SK-N-SH treated with all-trans-retinoic acid at 6 μM for 48 hours (cell line): ENCODE data around the gene TMEM203.
A peak's percentile ranks its signal among the peaks of the same experiment; 100 is the strongest.
"Not testable (repeated sequence)": the region's sequence is repeated elsewhere in the genome, so short reads cannot be mapped to it uniquely, and the experiment has no call there.

Source experiments
- ATAC-seq: fragments of 200-7000 bp; cut with Tn5 transposase; 3 replicates; pipeline ENCODE4 v1.9.1; 2020; ENCODE audit warnings: mild to moderate bottlenecking, moderate library complexity
- ARNTL ChIP-seq: fragments of 450-650 bp; formaldehyde crosslinking; IDR thresholded peaks from 2 replicates; pipeline ENCODE4 v1.5.0; 2020; ENCODE audit warnings: low read depth, mild to moderate bottlenecking, moderate library complexity, borderline replicate concordance
- BACH2 ChIP-seq: fragments of 250-450 bp; sonication (Bioruptor Pico); IDR thresholded peaks from 2 replicates; pipeline ENCODE4 v1.9.0; 2021; ENCODE audit warnings: mild to moderate bottlenecking, borderline replicate concordance
- CSDC2 ChIP-seq: fragments of 250-450 bp; sonication (Bioruptor Pico); IDR thresholded peaks from 2 replicates; pipeline ENCODE4 v1.5.0; 2020; ENCODE audit warnings: mild to moderate bottlenecking, moderate library complexity
- GLIS3 ChIP-seq: fragments of 250-450 bp; sonication (Bioruptor Pico); IDR thresholded peaks from 2 replicates; pipeline ENCODE4 v1.5.0; 2020; ENCODE audit warnings: mild to moderate bottlenecking, moderate library complexity
- OSR1 ChIP-seq: fragments of 250-450 bp; sonication (Bioruptor Pico); IDR thresholded peaks from 2 replicates; pipeline ENCODE4 v1.8.0; 2022; ENCODE audit warnings: moderate library complexity, mild to moderate bottlenecking, inconsistent platforms
- PPARA ChIP-seq: fragments of 250-450 bp; sonication (Bioruptor Pico); IDR thresholded peaks from 2 replicates; pipeline ENCODE4 v1.5.0; 2020; ENCODE audit warnings: mild to moderate bottlenecking, borderline replicate concordance
- RARB ChIP-seq: fragments of 250-450 bp; sonication (Bioruptor Pico); IDR thresholded peaks from 2 replicates; pipeline ENCODE4 v1.8.0; 2021; ENCODE audit warnings: mild to moderate bottlenecking, moderate library complexity
- SNAI2 ChIP-seq: fragments of 250-450 bp; sonication (Bioruptor Pico); IDR thresholded peaks from 2 replicates; pipeline ENCODE4 v1.5.0; 2020; ENCODE audit warnings: mild to moderate bottlenecking, moderate library complexity
- TOX ChIP-seq: fragments of 250-450 bp; sonication (Bioruptor Pico); IDR thresholded peaks from 2 replicates; pipeline ENCODE4 v1.8.0; 2021; ENCODE audit warnings: mild to moderate bottlenecking, moderate library complexity, borderline replicate concordance
- ZC3H10 ChIP-seq: fragments of 250-450 bp; sonication (Bioruptor Pico); IDR thresholded peaks from 2 replicates; pipeline ENCODE4 v1.5.1; 2021; ENCODE audit warnings: mild to moderate bottlenecking, moderate library complexity
- ZFP3 ChIP-seq: fragments of 250-450 bp; sonication (Bioruptor Pico); IDR thresholded peaks from 2 replicates; pipeline ENCODE4 v1.5.0; 2020; ENCODE audit warnings: mild to moderate bottlenecking, moderate library complexity
- ZFP30 ChIP-seq: fragments of 450-650 bp; formaldehyde crosslinking; IDR thresholded peaks from 2 replicates; pipeline ENCODE4 v1.5.0; 2022; ENCODE audit warnings: mild to moderate bottlenecking, moderate library complexity
- ZNF565 ChIP-seq: fragments of 450-650 bp; formaldehyde crosslinking; conservative IDR thresholded peaks from 2 replicates; pipeline ENCODE4 v1.5.0; 2020; ENCODE audit warnings: low read depth, mild to moderate bottlenecking, moderate library complexity
- ZNF70 ChIP-seq: fragments of 450-650 bp; formaldehyde crosslinking; IDR thresholded peaks from 2 replicates; pipeline ENCODE4 v1.5.0; 2020; ENCODE audit warnings: mild to moderate bottlenecking, moderate library complexity
- ZNF8 ChIP-seq: fragments of 450-650 bp; formaldehyde crosslinking; IDR thresholded peaks from 2 replicates; pipeline ENCODE4 v1.5.0; 2020; ENCODE audit warnings: mild to moderate bottlenecking, moderate library complexity
- TF ChIP-seq, protein P1 (sequence below): fragments of 250-450 bp; sonication (Bioruptor Pico); IDR thresholded peaks from 2 replicates; pipeline ENCODE4 v1.5.1; 2021; ENCODE audit warnings: mild to moderate bottlenecking, moderate library complexity
- TF ChIP-seq, protein P2 (sequence below): fragments of 250-450 bp; sonication (Bioruptor Pico); IDR thresholded peaks from 2 replicates; pipeline ENCODE4 v1.8.0; 2021; ENCODE audit warnings: low read depth, mild to moderate bottlenecking, moderate library complexity, borderline replicate concordance
- TF ChIP-seq, protein P3 (sequence below): fragments of 250-450 bp; sonication (Bioruptor Pico); IDR thresholded peaks from 2 replicates; pipeline ENCODE4 v1.8.0; 2020; ENCODE audit warnings: mild to moderate bottlenecking, moderate library complexity, borderline replicate concordance
- TF ChIP-seq, protein P4 (sequence below): fragments of 250-450 bp; sonication (Bioruptor Pico); IDR thresholded peaks from 2 replicates; pipeline ENCODE4 v1.5.0; 2020; ENCODE audit warnings: mild to moderate bottlenecking, moderate library complexity
- TF ChIP-seq, protein P5 (sequence below): fragments of 250-450 bp; sonication (Bioruptor Pico); IDR thresholded peaks from 2 replicates; pipeline ENCODE4 v1.5.1; 2020; ENCODE audit warnings: low read depth, mild to moderate bottlenecking, moderate library complexity

Gene TMEM203

DNA sequence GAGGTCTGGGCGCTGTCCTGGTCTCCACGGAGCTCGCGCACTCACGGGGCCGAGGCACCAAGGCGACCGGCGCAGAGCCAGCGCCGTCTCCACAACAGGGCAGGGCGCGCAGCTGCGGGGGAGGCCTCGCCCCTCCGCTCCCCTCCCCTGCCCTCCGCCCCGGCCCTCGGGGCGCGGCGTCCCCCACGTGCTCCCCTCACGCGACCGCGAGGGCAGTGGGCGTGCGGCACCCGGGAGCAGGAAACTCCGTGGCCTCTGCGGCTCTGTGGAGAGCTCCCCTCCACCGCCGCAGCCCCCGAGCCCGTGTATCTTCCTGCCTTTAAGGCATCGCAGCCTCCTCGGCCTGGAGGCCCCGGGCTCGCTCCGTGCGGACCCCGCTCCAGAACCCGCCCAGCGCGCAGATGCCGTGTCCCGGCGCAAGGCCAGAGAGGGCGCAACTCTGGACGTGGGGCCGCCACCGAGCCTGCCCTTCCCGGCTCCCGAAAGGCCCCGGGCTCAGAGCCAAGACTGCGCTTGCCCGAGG, 34.9 kb upstream of the TMEM203 start:
- peak; percentile 45 for ATAC-seq
- TF ChIP-seq, protein P1, sequence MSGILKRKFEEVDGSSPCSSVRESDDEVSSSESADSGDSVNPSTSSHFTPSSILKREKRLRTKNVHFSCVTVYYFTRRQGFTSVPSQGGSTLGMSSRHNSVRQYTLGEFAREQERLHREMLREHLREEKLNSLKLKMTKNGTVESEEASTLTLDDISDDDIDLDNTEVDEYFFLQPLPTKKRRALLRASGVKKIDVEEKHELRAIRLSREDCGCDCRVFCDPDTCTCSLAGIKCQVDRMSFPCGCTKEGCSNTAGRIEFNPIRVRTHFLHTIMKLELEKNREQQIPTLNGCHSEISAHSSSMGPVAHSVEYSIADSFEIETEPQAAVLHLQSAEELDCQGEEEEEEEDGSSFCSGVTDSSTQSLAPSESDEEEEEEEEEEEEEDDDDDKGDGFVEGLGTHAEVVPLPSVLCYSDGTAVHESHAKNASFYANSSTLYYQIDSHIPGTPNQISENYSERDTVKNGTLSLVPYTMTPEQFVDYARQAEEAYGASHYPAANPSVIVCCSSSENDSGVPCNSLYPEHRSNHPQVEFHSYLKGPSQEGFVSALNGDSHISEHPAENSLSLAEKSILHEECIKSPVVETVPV (CRISPR knock-in tag): no peak
- TF ChIP-seq ZNF8 (CRISPR knock-in tag): 0 out of 2 replicates have a peak, but pooled peaks have one; percentile 12
- TF ChIP-seq, all 23 proteins: peak for 1

DNA sequence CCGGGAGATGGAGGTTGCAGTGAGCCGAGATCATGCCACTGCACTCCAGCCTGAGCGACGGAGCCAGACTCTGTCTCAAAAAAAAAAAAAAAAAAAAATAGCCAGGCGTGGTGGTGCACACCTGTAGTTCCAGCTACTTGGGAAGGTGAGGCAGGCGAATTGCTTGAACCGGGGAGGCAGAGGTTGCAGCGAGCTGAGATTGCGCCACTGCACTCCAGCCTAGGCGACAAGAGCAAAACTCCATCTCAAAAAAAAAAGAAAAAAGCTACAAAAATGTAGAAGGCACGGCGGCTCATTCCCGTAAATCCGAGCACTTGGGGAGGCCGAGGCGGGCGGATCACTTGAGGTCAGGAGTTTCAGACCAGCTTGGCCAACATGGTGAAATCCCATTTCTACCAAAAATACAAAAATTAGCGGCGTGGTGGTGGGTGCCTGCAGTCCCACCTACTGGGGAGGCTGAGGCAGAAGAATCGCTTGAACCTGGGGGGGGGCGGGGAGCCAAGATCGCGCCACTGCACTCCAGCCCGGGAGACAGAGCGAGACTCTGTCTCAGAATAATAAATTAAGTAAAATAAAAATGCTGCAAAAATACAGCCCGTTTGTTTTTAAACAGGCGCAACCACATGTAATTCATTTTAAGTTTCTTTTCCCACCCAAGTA, 34.2 kb upstream of the TMEM203 start:
- not testable (repeated sequence) for ATAC-seq

DNA sequence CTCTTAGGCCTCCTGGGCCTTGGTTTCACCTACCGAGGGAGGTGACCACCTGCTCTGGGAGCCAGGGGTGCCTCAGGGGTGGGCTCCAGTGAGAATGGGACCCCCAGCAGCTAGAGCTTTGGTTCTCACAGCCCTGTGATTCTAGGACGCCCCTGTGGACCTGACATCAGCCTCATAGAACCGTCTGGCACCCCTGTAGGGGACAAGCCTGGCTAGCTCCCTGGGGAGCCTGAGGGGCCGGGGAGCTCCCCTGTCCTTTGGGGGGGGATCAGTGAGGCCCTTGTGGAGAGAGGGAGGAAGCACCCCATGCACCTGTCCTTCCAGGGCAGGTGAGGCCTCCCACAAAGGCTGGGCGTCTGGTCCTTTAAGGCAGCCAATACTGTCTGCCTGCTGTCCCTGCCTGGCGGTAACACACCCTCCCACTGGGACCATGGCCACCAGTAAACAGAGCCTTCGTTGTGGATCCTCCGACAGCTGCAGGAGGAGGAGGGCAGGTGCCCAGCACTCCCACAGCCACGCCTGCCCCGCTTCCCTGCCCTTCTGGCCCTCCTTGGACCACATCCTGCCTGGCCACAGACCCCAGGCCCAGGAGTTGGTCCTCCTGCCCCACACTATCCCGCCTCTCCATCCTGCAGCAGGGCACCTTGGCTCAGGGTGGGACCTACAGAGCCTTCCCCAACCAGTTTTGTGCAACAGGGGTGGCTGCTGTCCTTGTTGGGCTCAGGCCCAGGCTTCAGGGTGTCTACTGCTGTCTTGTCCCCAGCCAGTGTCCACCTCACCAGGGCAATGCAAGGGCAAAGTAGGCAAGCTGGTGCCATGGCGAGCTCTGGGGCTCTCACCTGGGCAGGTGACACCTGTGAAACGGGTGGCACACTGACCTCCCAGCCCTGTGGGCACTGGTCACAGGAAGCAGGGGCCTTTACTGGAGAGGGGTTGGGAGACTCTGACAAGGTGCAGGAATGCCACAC, 32.6 kb upstream of the TMEM203 start:
- ATAC-seq: no peak
- TF ChIP-seq, protein P2, sequence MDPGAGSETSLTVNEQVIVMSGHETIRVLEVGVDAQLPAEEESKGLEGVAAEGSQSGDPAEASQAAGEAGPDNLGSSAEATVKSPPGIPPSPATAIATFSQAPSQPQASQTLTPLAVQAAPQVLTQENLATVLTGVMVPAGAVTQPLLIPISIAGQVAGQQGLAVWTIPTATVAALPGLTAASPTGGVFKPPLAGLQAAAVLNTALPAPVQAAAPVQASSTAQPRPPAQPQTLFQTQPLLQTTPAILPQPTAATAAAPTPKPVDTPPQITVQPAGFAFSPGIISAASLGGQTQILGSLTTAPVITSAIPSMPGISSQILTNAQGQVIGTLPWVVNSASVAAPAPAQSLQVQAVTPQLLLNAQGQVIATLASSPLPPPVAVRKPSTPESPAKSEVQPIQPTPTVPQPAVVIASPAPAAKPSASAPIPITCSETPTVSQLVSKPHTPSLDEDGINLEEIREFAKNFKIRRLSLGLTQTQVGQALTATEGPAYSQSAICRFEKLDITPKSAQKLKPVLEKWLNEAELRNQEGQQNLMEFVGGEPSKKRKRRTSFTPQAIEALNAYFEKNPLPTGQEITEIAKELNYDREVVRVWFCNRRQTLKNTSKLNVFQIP: no peak
- TF ChIP-seq, protein P3, sequence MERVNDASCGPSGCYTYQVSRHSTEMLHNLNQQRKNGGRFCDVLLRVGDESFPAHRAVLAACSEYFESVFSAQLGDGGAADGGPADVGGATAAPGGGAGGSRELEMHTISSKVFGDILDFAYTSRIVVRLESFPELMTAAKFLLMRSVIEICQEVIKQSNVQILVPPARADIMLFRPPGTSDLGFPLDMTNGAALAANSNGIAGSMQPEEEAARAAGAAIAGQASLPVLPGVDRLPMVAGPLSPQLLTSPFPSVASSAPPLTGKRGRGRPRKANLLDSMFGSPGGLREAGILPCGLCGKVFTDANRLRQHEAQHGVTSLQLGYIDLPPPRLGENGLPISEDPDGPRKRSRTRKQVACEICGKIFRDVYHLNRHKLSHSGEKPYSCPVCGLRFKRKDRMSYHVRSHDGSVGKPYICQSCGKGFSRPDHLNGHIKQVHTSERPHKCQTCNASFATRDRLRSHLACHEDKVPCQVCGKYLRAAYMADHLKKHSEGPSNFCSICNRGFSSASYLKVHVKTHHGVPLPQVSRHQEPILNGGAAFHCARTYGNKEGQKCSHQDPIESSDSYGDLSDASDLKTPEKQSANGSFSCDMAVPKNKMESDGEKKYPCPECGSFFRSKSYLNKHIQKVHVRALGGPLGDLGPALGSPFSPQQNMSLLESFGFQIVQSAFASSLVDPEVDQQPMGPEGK (CRISPR knock-in tag): no peak
- TF ChIP-seq RARB (CRISPR knock-in tag) (no peak), PPARA (CRISPR knock-in tag) (no peak), ZNF70 (no peak), ZFP30 (no peak), GLIS3 (no peak), ZNF565 (CRISPR knock-in tag) (no peak), ARNTL (CRISPR knock-in tag) (no peak), SNAI2 (CRISPR knock-in tag) (no peak)
- TF ChIP-seq, protein P4, sequence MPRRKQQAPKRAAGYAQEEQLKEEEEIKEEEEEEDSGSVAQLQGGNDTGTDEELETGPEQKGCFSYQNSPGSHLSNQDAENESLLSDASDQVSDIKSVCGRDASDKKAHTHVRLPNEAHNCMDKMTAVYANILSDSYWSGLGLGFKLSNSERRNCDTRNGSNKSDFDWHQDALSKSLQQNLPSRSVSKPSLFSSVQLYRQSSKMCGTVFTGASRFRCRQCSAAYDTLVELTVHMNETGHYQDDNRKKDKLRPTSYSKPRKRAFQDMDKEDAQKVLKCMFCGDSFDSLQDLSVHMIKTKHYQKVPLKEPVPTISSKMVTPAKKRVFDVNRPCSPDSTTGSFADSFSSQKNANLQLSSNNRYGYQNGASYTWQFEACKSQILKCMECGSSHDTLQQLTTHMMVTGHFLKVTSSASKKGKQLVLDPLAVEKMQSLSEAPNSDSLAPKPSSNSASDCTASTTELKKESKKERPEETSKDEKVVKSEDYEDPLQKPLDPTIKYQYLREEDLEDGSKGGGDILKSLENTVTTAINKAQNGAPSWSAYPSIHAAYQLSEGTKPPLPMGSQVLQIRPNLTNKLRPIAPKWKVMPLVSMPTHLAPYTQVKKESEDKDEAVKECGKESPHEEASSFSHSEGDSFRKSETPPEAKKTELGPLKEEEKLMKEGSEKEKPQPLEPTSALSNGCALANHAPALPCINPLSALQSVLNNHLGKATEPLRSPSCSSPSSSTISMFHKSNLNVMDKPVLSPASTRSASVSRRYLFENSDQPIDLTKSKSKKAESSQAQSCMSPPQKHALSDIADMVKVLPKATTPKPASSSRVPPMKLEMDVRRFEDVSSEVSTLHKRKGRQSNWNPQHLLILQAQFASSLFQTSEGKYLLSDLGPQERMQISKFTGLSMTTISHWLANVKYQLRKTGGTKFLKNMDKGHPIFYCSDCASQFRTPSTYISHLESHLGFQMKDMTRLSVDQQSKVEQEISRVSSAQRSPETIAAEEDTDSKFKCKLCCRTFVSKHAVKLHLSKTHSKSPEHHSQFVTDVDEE: no peak
- TF ChIP-seq, all 23 proteins: peak for 0

DNA sequence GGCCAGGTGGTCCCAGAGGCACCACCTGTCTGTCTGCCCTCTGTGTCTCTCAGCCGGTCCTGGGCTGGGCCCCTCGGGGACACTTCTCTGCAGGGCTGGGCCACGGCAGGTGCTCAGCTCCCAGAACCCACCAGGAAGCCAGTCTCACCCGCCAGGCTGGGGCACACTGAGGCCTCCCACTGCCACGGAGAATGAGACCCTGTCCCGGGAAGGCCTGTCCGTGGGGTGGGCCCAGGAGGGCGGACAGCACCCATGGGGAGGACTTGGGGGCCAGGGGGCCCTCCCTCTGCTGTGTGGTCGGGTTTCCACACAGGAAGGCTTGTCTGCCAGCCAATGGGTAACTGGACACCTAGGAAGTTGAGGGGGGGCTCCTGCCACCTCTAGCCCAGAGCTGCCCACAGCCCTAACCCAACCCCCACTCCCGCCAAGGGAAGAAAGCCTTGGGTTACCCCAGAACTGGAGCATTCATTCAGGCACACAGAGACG, 31.5 kb upstream of the TMEM203 start:
- ATAC-seq: no peak
- no peak for TF ChIP-seq TOX (CRISPR knock-in tag)
- TF ChIP-seq RARB (CRISPR knock-in tag): no peak
- TF ChIP-seq ZNF565 (CRISPR knock-in tag): no peak
- no peak for TF ChIP-seq CSDC2
- no peak for TF ChIP-seq PPARA (CRISPR knock-in tag)
- TF ChIP-seq ZFP30: no peak
- no peak for TF ChIP-seq ZC3H10
- TF ChIP-seq, protein P5, sequence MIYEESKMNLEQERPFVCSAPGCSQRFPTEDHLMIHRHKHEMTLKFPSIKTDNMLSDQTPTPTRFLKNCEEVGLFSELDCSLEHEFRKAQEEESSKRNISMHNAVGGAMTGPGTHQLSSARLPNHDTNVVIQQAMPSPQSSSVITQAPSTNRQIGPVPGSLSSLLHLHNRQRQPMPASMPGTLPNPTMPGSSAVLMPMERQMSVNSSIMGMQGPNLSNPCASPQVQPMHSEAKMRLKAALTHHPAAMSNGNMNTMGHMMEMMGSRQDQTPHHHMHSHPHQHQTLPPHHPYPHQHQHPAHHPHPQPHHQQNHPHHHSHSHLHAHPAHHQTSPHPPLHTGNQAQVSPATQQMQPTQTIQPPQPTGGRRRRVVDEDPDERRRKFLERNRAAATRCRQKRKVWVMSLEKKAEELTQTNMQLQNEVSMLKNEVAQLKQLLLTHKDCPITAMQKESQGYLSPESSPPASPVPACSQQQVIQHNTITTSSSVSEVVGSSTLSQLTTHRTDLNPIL (CRISPR knock-in tag): no peak
- TF ChIP-seq SNAI2 (CRISPR knock-in tag): no peak
- TF ChIP-seq BACH2 (CRISPR knock-in tag): no peak
- TF ChIP-seq ZNF8 (CRISPR knock-in tag): no peak
- TF ChIP-seq ZFP3: no peak
- TF ChIP-seq, protein P3 (CRISPR knock-in tag): no peak
- no peak for TF ChIP-seq OSR1 (CRISPR knock-in tag)
